NCI-H226 (cell line): ENCODE results near the gene IMPG1.
A peak's percentile ranks its signal among the peaks of the same experiment; 100 is the strongest.

Experiments used
- DNase-seq: peaks from one replicate; pipeline ENCODE4 v3.0.0-alpha.2; 2015

IMPG1 gene

GRCh38 chr6:75892384-75892783, 180.1 kb downstream of the IMPG1 start:
- no peak for DNase-seq

GRCh38 chr6:75884822-75885221, 187.6 kb downstream of the IMPG1 start:
- DNase-seq, result no peak

DNA sequence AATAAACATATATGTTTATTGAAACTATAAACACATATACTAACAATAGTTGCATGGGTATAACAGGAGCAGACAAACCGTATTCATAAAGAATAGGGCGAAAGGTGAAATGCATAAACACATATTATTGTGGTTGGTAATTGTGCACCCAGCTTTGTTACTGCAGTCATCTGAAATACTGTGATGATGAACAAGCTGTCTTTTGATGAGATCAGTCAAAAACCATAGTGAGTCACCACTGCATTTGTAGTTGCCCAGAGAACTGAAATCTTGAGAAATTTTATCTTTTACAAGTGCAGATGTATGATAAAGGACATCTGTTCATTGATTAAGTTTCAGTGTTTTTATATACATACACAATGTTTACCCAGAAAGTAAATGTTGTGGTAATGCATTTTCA, 189.7 kb downstream of the IMPG1 start:
- DNase-seq, result peak; percentile 43

DNA sequence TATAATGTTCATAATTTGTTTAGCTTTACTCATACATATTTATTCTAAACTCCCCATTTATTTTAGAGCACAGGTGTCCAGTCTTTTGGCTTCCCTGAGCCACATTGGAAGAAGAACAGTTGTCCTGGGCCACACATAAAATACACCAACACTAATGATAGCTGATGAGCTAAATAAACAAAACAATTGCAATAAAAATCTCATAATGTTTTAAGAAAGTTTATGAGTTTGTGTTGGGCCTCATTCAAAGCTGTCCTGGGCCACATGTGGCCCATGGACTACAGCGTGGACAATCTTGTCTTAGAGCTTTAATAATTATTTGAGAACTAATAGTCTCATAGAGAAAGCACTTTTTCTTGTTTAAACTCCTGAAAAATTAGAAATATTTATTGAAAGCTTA, 192.2 kb downstream of the IMPG1 start:
- no peak for DNase-seq

DNA sequence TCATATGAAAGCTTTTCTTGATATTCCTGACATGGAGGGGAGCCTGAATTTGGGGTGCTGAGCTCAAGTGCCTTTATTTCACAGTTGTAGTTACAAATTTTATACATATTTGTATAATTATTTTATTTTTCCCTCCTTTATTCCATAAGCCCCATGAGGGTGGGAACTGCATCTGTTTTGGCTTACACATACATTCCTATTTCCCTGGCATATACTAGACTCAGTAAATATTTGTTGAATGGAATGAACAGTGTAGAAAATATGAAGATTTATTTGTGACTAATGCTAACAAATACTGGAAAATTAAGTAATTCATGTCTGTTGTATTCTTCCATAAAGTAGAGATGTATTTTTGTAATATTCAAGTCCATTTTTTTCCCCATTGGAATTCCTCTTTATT, 196.3 kb downstream of the IMPG1 start:
- DNase-seq, result no peak

DNA sequence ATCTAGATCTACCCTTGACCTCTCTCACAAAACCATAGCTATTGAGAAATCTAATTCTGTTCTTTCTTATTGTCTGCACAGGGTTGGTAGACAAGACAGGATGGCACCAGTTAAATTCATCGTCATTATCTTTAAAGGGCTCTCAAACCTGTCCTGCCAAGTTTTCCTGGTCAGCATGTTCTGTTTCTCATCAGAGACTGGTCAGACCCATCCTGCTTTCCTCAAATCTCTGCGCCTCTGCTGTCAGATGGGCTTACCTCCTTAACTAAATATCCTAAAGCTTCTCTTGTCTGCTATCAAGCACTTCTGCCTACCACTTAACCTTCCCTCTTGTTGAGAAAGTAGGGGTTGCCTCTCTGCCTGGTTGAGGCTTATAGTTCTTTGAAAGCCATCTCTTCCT, 198.2 kb downstream of the IMPG1 start:
- DNase-seq, result no peak
